ENCODE measurements around the gene SBK2.
"Not testable (repeated sequence)": the region's sequence is repeated elsewhere in the genome, so short reads cannot be mapped to it uniquely, and the experiment has no call there.

SBK2 gene

DNA sequence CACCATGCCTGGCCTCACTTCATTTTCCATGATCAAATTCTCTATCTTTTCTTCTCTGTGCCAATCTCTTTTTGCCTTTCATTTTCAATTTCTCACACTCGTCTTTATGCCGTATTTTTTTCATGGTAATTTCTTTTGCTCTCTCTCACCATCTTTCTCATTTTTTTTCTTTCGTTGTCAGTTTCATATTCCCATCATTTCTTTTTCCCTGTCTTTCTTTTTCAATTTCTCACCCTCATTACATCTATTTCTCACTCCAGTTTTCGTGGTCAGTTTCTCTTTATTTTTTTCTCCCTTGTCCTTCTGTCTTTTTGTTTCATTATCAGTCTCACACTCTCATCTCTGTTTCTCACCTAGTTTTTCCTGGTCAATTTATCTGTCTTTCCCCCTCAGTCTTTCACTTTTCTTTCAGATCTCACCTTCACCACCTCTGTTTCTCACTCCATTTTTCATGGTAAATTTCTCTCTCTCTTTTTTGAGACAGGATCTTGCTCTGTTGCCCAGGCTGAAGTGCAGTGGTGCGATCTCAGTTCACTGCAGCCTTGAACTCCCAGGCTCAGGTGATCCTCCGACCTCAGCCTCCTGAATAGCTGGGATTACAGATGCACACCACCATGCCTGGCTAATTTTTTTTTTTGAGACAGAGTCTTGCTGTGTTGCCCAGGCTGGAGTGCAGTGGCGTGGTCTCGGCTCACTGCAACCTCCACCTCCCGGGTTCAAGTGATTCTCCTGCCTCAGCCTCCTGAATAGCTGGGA, 34.6 kb downstream of the SBK2 start:
- Histone ChIP-seq H3K9me3 (ENCODE audit: control insufficient read depth, low read length) (no peaks in the 10 kb centered on the region), H3K4me1 (ENCODE audit: control insufficient read depth, insufficient read depth, low read length) (peaks cover 3% of the 10 kb centered on the region), H3K36me3 (ENCODE audit: control insufficient read depth, insufficient read depth, low read length) (no peaks in the 10 kb centered on the region), H3K27me3 (ENCODE audit: control insufficient read depth, insufficient read depth, low read length) (no peaks in the 10 kb centered on the region), H3K9ac (ENCODE audit: low read length) (no peak overlapping the region), H3K4me3 (ENCODE audit: low read length) (no peak overlapping the region)

DNA sequence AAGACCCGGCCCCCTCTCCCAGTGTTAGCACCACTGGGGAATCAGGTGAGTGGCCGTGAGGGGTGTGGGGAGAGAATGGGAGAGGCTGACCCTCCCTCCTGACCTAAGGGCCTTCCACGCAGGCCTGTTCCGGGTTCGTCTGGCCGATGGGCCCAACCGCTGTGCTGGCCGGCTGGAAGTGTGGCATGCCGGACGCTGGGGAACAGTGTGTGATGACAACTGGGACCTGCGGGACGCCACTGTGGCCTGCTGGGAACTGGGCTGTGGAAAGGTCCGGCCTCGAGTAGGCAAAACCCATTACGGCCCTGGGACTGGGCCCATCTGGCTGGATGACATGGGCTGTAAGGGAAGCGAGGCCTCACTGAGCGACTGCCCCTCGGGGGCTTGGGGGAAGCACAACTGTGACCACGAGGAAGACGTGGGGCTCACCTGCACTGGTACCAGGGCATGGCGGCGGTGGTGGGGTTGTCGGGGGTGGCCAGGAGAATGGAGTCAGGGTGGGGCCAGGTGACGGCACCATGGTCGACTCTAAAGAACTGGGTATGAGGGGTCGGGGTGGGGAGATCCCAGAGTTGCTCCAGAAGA, 36.5 kb downstream of the SBK2 start:
- Histone ChIP-seq H3K27me3 (ENCODE audit: control insufficient read depth, insufficient read depth, low read length) (no peaks in the 10 kb centered on the region), H3K9ac (ENCODE audit: low read length) (no peak overlapping the region), H3K36me3 (ENCODE audit: control insufficient read depth, insufficient read depth, low read length) (no peaks in the 10 kb centered on the region), H3K4me3 (ENCODE audit: low read length) (no peak overlapping the region), H3K9me3 (ENCODE audit: control insufficient read depth, low read length) (no peaks in the 10 kb centered on the region), H3K4me1 (ENCODE audit: control insufficient read depth, insufficient read depth, low read length) (peaks cover 3% of the 10 kb centered on the region)

DNA sequence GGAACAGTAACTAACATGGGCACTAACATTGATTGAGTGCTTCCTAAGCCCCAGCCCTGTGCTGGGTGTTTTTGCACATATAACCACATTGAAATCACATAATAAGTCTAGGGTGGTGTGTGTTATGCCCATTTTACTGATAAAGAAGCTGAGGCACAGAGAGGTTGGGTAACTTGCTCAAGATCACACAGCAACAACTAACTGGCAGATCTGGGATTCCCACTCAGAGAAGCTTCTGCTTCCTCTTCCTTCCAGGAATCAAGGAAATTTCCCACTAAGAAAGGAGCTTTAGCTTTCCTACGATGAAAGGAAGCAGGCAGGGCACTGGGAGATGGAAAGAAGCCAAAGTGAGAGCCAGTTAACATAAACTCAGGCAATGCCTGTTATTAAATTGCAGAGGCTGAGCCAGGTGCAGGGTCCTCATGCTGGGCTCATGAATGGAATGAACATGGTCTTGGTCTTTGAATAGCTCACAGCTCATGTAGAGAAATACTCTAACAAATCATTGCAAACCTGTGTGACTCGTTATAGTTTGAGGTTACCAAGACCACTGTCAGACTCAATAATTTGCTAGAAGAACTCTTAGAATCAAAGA, 38.6 kb downstream of the SBK2 start:
- Histone ChIP-seq H3K9ac (ENCODE audit: low read length) (no peak overlapping the region), H3K9me3 (ENCODE audit: control insufficient read depth, low read length) (no peaks in the 10 kb centered on the region), H3K27me3 (ENCODE audit: control insufficient read depth, insufficient read depth, low read length) (no peaks in the 10 kb centered on the region), H3K4me3 (ENCODE audit: low read length) (no peak overlapping the region), H3K36me3 (ENCODE audit: control insufficient read depth, insufficient read depth, low read length) (no peaks in the 10 kb centered on the region), H3K4me1 (ENCODE audit: control insufficient read depth, insufficient read depth, low read length) (no peaks in the 10 kb centered on the region)

DNA sequence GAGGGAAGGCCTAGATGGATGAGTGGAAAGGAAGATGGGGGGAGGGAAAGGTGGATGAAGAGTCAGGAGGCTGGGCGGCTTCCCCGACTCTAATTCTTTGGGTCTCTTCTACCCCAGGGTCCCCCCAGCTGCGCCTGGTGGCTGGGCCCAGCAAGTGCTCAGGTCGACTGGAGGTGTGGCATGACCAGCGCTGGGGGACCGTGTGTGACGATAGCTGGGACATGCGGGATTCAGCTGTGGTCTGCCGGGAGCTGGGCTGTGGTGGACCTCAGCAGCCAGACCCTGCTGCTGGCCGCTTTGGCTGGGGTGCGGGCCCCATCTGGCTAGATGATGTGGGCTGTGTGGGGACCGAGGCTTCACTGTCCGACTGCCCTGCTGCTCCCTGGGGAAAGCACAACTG, 39.2 kb downstream of the SBK2 start:
- H3K4me1 ChIP-seq (ENCODE audit: control insufficient read depth, insufficient read depth, low read length) = no peaks in the 10 kb centered on the region
- no peaks in the 10 kb centered on the region for H3K9me3 ChIP-seq (ENCODE audit: control insufficient read depth, low read length)
- no peaks in the 10 kb centered on the region for H3K36me3 ChIP-seq (ENCODE audit: control insufficient read depth, insufficient read depth, low read length)
- no peak overlapping the region for H3K9ac ChIP-seq (ENCODE audit: low read length)
- H3K4me3 ChIP-seq (ENCODE audit: low read length) = no peak overlapping the region
- peaks cover 5% of the 10 kb centered on the region for H3K27me3 ChIP-seq (ENCODE audit: control insufficient read depth, insufficient read depth, low read length)

DNA sequence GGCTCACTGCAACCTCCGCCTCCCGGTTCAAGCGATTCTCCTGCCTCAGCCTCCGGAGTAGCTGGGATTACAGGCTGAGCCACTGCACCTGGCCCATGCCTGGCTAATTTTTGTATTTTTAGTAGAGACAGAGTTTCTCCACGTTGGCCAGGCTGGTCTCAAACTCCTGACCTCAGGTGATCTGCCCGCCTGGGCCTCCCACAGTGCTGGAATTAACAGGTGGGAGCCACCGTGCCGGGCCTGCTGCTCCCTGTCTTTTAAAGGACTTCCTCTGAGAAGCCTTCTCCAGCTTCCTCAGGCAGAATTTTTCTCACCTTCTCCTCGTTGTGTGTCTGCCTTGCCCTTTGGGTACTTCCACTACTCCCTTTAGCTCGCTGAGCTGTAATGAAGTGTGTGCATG, 40.1 kb downstream of the SBK2 start:
- not testable (repeated sequence) for H3K9ac ChIP-seq (ENCODE audit: low read length); H3K27me3 ChIP-seq (ENCODE audit: control insufficient read depth, insufficient read depth, low read length); H3K4me1 ChIP-seq (ENCODE audit: control insufficient read depth, insufficient read depth, low read length); H3K4me3 ChIP-seq (ENCODE audit: low read length); H3K36me3 ChIP-seq (ENCODE audit: control insufficient read depth, insufficient read depth, low read length); H3K9me3 ChIP-seq (ENCODE audit: control insufficient read depth, low read length)

DNA sequence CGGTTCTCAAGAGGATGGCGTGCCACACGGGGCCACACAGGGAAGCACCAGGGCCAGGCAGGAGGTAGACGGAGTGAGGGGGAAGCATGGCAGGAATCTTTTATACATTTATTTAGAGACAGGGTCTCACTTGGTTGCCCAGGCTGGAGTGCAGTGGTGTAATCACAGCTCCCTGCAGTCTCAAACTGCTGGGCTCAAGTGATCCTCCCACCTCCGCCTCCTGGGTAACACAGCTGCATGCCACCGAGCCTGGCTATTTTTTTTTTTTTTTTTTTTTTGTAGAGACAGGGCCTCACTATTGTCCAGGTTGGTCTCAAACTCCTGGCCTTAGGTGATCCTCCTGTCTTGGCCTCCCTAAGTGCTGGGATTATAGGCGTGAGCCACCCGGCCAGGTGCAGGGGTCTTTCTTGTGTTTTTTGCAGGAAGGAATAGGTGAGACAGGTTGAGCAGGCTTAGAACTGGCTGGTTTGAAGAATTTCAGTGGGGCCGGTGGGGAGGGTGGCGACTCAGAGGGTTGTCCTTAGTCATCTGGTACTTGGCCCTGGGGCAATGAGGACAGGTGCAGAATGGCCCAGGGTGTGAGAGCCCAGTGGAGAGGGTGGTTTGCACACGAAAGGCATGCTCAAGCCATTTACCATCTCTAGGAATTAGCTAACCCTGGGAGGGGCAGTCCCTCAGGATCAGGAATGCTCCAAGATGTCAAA, 41.1 kb downstream of the SBK2 start:
- peaks cover 5% of the 10 kb centered on the region for H3K4me1 ChIP-seq (ENCODE audit: control insufficient read depth, insufficient read depth, low read length)

DNA sequence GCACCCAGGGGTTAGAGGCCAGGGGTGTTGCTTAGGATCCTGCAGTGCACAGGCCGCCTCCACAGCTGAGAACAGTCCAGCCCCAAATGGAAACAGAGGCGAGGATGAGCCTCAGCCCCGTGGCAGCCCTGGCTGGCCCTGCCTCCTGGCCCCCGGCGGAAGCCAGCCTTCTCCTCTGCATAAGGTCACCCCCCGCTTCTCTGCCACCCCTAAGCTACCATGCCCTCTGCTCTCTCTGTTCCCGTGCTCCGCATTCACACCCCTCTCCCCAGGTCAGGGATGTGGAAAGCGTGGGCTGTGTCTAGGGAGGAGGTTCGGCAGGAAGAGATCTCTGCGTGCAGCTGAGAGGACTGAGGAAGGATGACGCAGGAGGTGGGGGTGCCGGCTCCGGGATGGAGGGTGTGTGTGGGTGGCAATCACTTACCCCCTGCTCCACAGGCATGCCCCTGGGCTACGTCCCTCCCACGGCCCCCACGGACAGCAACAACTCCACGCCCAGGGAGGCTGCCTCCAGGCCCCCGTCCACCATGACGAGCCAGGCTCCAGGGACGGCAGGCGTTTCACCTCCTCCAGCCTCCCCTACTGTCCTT, 42.7 kb downstream of the SBK2 start:
- peaks cover 5% of the 10 kb centered on the region for H3K4me1 ChIP-seq (ENCODE audit: control insufficient read depth, insufficient read depth, low read length)
- no peaks in the 10 kb centered on the region for H3K36me3 ChIP-seq (ENCODE audit: control insufficient read depth, insufficient read depth, low read length)
- H3K4me3 ChIP-seq (ENCODE audit: low read length) = no peak overlapping the region
- H3K9ac ChIP-seq (ENCODE audit: low read length) = no peak overlapping the region
- peaks cover 11% of the 10 kb centered on the region for H3K27me3 ChIP-seq (ENCODE audit: control insufficient read depth, insufficient read depth, low read length)
- no peaks in the 10 kb centered on the region for H3K9me3 ChIP-seq (ENCODE audit: control insufficient read depth, low read length)

More for the DNA sequence above, 41.1 kb downstream of the SBK2 start:
- Histone ChIP-seq H3K9ac (ENCODE audit: low read length) (no peak overlapping the region), H3K4me3 (ENCODE audit: low read length) (no peak overlapping the region), H3K27me3 (ENCODE audit: control insufficient read depth, insufficient read depth, low read length) (peaks cover 11% of the 10 kb centered on the region), H3K36me3 (ENCODE audit: control insufficient read depth, insufficient read depth, low read length) (no peaks in the 10 kb centered on the region), H3K9me3 (ENCODE audit: control insufficient read depth, low read length) (no peaks in the 10 kb centered on the region)

DNA sequence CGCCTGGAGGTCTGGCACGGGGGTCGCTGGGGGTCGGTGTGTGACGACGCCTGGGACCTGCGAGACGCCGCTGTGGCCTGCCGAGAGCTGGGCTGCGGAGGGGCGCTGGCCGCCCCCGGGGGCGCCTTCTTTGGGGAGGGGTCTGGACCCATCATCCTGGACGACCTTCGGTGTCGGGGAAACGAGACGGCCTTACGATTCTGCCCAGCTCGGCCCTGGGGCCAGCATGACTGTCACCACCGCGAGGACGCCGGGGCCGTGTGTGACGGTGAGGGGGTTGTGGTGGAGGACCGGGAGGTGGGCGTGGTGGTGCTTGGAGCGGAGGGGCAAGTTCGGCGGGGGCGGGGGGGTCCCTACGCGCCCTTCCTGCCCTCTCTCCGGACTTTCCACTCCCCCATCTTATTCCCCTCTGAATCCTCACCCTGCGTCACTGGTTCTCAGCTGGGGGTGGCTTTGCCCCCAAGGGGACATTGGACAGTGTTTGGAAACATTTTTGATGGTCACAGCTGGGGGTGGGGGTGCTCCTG, 43.2 kb downstream of the SBK2 start:
- Histone ChIP-seq H3K4me3 (ENCODE audit: low read length) (no peak overlapping the region), H3K9ac (ENCODE audit: low read length) (no peak overlapping the region), H3K27me3 (ENCODE audit: control insufficient read depth, insufficient read depth, low read length) (peaks cover 11% of the 10 kb centered on the region), H3K36me3 (ENCODE audit: control insufficient read depth, insufficient read depth, low read length) (no peaks in the 10 kb centered on the region), H3K4me1 (ENCODE audit: control insufficient read depth, insufficient read depth, low read length) (peaks cover 5% of the 10 kb centered on the region), H3K9me3 (ENCODE audit: control insufficient read depth, low read length) (no peaks in the 10 kb centered on the region)

DNA sequence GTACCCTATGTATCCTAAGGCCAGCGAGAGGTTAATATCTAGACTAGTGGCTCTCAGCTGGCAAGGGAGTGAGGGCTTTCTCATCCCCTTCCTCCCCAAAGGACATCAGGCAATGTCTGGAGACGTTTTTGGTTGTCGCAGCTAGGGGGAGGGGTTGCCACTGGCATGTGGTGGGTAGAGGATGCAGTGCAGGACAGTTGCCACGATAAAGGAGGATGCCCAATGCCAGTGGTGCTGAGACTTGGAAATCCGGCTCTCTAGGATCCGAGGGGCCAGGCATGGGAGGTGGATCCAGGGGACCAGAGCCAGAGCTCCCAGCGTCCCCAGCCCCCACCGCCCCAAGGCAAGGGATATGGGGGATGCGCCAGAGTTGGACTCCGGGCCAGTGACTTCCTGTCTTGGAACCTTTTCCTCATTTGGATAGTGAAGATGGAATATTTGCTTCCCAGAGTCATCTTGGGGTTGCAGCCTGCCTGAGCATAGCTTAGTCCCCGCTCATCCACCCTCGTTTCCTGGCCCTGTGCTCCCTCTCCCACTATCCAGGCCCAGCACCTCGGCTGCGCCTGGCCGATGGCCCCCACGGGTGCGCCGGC, 43.8 kb downstream of the SBK2 start:
- no peak overlapping the region for H3K9ac ChIP-seq (ENCODE audit: low read length)
- no peaks in the 10 kb centered on the region for H3K36me3 ChIP-seq (ENCODE audit: control insufficient read depth, insufficient read depth, low read length)
- peaks cover 8% of the 10 kb centered on the region for H3K4me1 ChIP-seq (ENCODE audit: control insufficient read depth, insufficient read depth, low read length)
- peaks cover 11% of the 10 kb centered on the region for H3K27me3 ChIP-seq (ENCODE audit: control insufficient read depth, insufficient read depth, low read length)
- no peaks in the 10 kb centered on the region for H3K9me3 ChIP-seq (ENCODE audit: control insufficient read depth, low read length)
- H3K4me3 ChIP-seq (ENCODE audit: low read length) = no peak overlapping the region

DNA sequence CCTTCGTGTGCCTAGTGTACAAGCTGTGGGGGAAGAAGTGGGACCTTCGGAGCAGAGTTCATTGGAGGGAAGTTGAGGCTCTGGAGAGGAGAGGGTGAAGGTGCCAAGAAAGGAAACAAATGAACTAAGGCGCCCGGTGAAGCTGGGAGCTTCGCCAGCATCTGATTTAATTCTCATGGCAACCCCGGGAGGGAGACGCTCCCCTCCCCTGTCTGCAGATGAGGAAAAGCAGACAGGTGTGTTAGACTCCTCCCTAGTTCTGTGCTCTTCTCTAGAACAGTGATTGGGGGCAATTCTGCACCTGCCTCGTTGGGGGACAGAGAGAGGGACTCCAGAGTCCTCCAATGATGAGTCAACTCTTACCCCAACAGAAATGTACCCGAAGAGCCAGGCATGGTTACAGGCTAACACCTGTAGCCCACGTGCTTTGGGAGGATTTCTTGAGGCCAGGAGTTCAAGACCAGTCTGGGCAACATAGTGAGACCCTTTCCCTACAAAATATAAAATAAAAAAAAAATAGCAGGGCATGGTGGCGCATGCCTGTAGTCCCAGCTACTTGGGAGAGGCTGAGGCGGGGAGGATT, 44.5 kb downstream of the SBK2 start:
- peaks cover 11% of the 10 kb centered on the region for H3K27me3 ChIP-seq (ENCODE audit: control insufficient read depth, insufficient read depth, low read length)
- H3K9ac ChIP-seq (ENCODE audit: low read length) = no peak overlapping the region
- no peaks in the 10 kb centered on the region for H3K36me3 ChIP-seq (ENCODE audit: control insufficient read depth, insufficient read depth, low read length)
- H3K4me3 ChIP-seq (ENCODE audit: low read length) = no peak overlapping the region
- H3K4me1 ChIP-seq (ENCODE audit: control insufficient read depth, insufficient read depth, low read length) = peaks cover 13% of the 10 kb centered on the region
- H3K9me3 ChIP-seq (ENCODE audit: control insufficient read depth, low read length) = no peaks in the 10 kb centered on the region

DNA sequence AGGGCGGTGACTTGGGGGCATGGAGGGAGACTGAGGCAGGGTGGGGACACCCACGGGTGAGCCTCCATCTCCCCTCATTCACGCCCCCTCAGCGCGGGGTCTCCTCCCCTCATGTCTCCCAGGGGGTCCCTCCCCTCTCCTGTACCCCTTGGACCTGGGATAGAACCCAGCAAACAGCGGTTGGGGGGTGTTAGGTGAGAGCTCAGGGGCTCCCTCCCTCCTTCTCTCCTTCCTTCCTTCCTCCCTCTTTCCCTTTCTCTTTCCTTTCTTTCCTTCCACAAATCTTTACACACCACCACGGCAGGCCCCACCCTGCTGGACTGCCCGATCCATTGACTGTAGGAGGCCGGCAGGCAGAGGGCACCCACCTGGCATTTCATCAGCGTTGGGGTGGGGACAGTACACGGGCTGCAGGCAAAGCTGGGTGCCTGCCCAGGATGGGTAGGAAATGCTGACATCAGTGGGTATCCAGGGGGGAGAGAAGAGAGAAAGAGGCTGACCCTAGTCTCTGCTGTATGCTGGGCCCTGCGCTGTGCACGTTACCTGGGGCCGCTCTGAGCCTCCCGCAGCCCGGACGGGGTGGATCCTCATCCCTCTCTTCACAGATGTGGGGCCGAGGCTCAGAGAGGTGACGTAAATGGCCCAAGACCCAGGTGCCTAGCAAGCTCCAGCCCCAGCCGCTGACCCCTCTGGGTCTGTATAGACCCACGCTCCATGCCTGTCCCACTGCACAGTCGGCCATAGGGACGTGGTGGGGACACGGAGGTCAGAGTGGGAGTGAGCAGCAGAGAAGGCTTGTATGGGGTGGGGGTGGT, 45.2 kb downstream of the SBK2 start:
- H3K4me3 ChIP-seq (ENCODE audit: low read length) = no peak overlapping the region
- H3K9ac ChIP-seq (ENCODE audit: low read length) = no peak overlapping the region
- peaks cover 11% of the 10 kb centered on the region for H3K27me3 ChIP-seq (ENCODE audit: control insufficient read depth, insufficient read depth, low read length)
- no peaks in the 10 kb centered on the region for H3K9me3 ChIP-seq (ENCODE audit: control insufficient read depth, low read length)
- H3K4me1 ChIP-seq (ENCODE audit: control insufficient read depth, insufficient read depth, low read length) = peaks cover 19% of the 10 kb centered on the region
- no peaks in the 10 kb centered on the region for H3K36me3 ChIP-seq (ENCODE audit: control insufficient read depth, insufficient read depth, low read length)

All from mucosa of stomach (tissue), 1 donor.